ENCODE data around the gene FGGY.

Gene FGGY

DNA sequence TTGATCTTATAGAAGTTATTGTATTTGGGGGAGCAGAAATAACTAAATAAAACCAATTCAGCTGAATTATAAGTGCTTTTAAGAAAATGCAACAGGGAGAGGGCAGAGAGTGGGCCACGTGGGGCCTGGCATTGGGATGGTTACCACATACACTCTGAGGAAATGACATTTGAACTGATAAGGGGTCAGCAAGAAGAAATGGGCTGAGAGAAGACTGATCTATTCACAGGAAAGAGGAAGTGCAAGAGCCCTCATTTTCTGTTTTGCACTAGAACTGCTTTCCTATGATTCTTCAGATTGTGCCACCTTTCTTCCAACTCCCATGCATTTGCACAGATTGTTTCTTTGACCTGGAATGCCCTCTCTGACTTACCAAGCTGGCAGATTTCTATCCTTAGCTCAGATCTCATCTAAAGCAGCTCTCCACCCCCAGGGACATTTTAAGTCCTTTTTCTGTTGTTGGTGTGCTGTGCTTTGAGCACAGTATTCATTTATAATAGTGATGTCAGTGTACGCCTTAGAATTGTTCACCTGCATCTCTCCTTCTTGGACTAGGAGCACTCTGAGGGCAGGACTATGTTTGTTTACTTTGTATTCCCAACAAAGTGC lies 115.9 kb downstream of the FGGY start:
- Histone ChIP-seq H4K20me1 (ENCODE audit: insufficient read depth, low read length) (no peaks in the 10 kb centered on the region), H3K79me2 (ENCODE audit: insufficient read depth, low read length) (no peaks in the 10 kb centered on the region), H3K27ac (ENCODE audit: low read length) (no peak overlapping the region), H3K36me3 (ENCODE audit: insufficient read depth, low read length) (no peaks in the 10 kb centered on the region), H3K4me3 (ENCODE audit: low read depth in 1 of 2, low read length in 2 of 2) (no peak overlapping the region), H3K27me3 (ENCODE audit: insufficient read depth, low read length, poor library complexity) (no peaks in the 10 kb centered on the region), H3K9ac (ENCODE audit: low read depth, low read length) (no peak overlapping the region), H3K4me1 (ENCODE audit: insufficient read depth, low read length) (no peaks in the 10 kb centered on the region), H3K9me3 (ENCODE audit: insufficient read depth, low read length, severe bottlenecking) (no peaks in the 10 kb centered on the region), H3K4me2 (ENCODE audit: insufficient read depth, low read length) (no peak overlapping the region), H2AFZ (ENCODE audit: low read depth, low read length) (no peak overlapping the region)
- no peak for TF ChIP-seq EZH2 (IDR thresholded peaks at IDR 0.05; ENCODE audit: borderline replicate concordance, low read depth, low read length, severe bottlenecking)
- no peak for ATAC-seq (ENCODE audit: insufficient read depth, low read depth)
- DNase-seq = no peak

DNA sequence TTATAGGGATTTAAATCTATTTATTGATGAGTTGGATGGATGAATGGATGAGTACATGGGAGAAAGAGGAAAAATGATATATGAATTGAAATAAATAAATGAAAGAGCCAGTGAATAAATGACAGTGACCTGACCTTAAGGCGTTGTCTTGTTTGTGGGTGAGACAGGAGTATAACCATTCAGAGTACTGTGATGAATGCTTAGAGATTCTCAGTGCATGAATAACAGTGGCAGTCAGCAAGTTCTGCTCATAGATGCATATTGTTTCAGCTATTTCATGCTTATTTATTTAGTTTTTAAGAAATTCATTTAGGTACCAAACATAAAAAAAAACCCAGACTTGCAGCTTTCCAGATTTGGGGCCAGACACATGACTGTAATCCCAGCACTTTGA lies 116.4 kb downstream of the FGGY start:
- no peak overlapping the region for H3K4me3 ChIP-seq (ENCODE audit: low read depth in 1 of 2, low read length in 2 of 2)
- H3K4me1 ChIP-seq (ENCODE audit: insufficient read depth, low read length) = no peaks in the 10 kb centered on the region
- no peak for TF ChIP-seq CTCF (IDR thresholded peaks at IDR 0.05; ENCODE audit: borderline replicate concordance, extremely low read depth, low read length, poor library complexity, severe bottlenecking)
- no peak for TF ChIP-seq EZH2 (IDR thresholded peaks at IDR 0.05; ENCODE audit: borderline replicate concordance, low read depth, low read length, severe bottlenecking)
- H4K20me1 ChIP-seq (ENCODE audit: insufficient read depth, low read length) = no peaks in the 10 kb centered on the region
- no peaks in the 10 kb centered on the region for H3K79me2 ChIP-seq (ENCODE audit: insufficient read depth, low read length)
- no peaks in the 10 kb centered on the region for H3K27me3 ChIP-seq (ENCODE audit: insufficient read depth, low read length, poor library complexity)
- H2AFZ ChIP-seq (ENCODE audit: low read depth, low read length) = no peak overlapping the region
- H3K4me2 ChIP-seq (ENCODE audit: insufficient read depth, low read length) = no peak overlapping the region
- no peaks in the 10 kb centered on the region for H3K36me3 ChIP-seq (ENCODE audit: insufficient read depth, low read length)
- no peak overlapping the region for H3K27ac ChIP-seq (ENCODE audit: low read length)
- no peak overlapping the region for H3K9ac ChIP-seq (ENCODE audit: low read depth, low read length)
- ATAC-seq (ENCODE audit: insufficient read depth, low read depth) (no peak), DNase-seq (no peak)
- no peaks in the 10 kb centered on the region for H3K9me3 ChIP-seq (ENCODE audit: insufficient read depth, low read length, severe bottlenecking)

DNA sequence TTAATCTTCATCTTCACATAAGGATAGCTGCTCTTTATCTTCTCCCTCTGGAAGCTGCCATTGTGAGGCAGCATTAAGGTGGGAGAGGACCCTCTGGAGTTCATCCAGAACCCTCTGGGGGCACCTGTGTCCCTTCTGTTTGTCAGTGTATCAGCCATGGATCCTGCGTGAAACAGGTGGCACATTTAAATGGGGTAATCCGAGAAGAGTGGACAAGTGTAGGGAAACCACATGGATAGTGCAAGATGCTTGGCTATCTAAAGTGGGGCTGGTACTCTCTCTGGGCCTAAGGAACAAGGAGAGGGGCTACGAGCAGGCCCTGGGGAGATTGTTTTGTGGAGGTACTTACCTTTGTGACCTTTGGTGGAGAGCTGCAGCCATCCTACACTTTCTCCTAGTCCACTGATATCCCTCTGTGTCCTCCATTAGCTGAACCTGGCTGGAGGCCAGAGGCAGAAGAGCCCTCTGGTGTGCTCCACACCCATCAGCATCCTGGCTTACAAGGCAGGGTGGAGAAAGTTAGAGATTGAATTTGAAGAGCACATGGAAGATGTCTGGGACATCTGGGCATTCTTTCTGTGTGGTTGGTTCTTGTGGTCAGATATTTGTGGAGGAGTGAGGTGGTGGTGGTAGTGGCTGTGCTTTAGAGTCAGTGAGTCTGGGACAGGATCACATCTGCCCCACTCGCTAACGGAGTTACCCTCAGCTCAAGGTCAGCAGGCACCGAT lies 117.7 kb downstream of the FGGY start:
- Histone ChIP-seq H3K36me3 (ENCODE audit: insufficient read depth, low read length) (no peaks in the 10 kb centered on the region), H3K27ac (ENCODE audit: low read length) (no peak overlapping the region), H4K20me1 (ENCODE audit: insufficient read depth, low read length) (no peaks in the 10 kb centered on the region), H2AFZ (ENCODE audit: low read depth, low read length) (no peak overlapping the region), H3K9ac (ENCODE audit: low read depth, low read length) (no peak overlapping the region), H3K4me3 (ENCODE audit: low read depth in 1 of 2, low read length in 2 of 2) (no peak overlapping the region), H3K4me2 (ENCODE audit: insufficient read depth, low read length) (no peak overlapping the region), H3K79me2 (ENCODE audit: insufficient read depth, low read length) (no peaks in the 10 kb centered on the region), H3K9me3 (ENCODE audit: insufficient read depth, low read length, severe bottlenecking) (no peaks in the 10 kb centered on the region), H3K4me1 (ENCODE audit: insufficient read depth, low read length) (no peaks in the 10 kb centered on the region), H3K27me3 (ENCODE audit: insufficient read depth, low read length, poor library complexity) (no peaks in the 10 kb centered on the region)
- DNase-seq = no peak
- no peak for TF ChIP-seq CTCF (IDR thresholded peaks at IDR 0.05; ENCODE audit: borderline replicate concordance, extremely low read depth, low read length, poor library complexity, severe bottlenecking)
- no peak for TF ChIP-seq EZH2 (IDR thresholded peaks at IDR 0.05; ENCODE audit: borderline replicate concordance, low read depth, low read length, severe bottlenecking)
- peak; percentile 40 for ATAC-seq (ENCODE audit: insufficient read depth, low read depth)

GRCh38 chr1:59415286-59415850 lies 118.5 kb downstream of the FGGY start:
- ATAC-seq (ENCODE audit: insufficient read depth, low read depth) (no peak), DNase-seq (no peak)
- no peak overlapping the region for H3K4me3 ChIP-seq (ENCODE audit: low read depth in 1 of 2, low read length in 2 of 2)
- no peaks in the 10 kb centered on the region for H3K79me2 ChIP-seq (ENCODE audit: insufficient read depth, low read length)
- H3K4me2 ChIP-seq (ENCODE audit: insufficient read depth, low read length) = no peak overlapping the region
- H3K9me3 ChIP-seq (ENCODE audit: insufficient read depth, low read length, severe bottlenecking) = no peaks in the 10 kb centered on the region
- H3K27ac ChIP-seq (ENCODE audit: low read length) = no peak overlapping the region
- no peak overlapping the region for H3K9ac ChIP-seq (ENCODE audit: low read depth, low read length)
- no peak for TF ChIP-seq CTCF (IDR thresholded peaks at IDR 0.05; ENCODE audit: borderline replicate concordance, extremely low read depth, low read length, poor library complexity, severe bottlenecking)
- no peak for TF ChIP-seq EZH2 (IDR thresholded peaks at IDR 0.05; ENCODE audit: borderline replicate concordance, low read depth, low read length, severe bottlenecking)
- H3K27me3 ChIP-seq (ENCODE audit: insufficient read depth, low read length, poor library complexity) = no peaks in the 10 kb centered on the region
- H2AFZ ChIP-seq (ENCODE audit: low read depth, low read length) = no peak overlapping the region
- H4K20me1 ChIP-seq (ENCODE audit: insufficient read depth, low read length) = no peaks in the 10 kb centered on the region
- H3K4me1 ChIP-seq (ENCODE audit: insufficient read depth, low read length) = no peaks in the 10 kb centered on the region
- no peaks in the 10 kb centered on the region for H3K36me3 ChIP-seq (ENCODE audit: insufficient read depth, low read length)

All from DND-41 (cell line).